Measurements from ENCODE around the gene CAMK2G.
A peak's percentile ranks its signal among the peaks of the same experiment; 100 is the strongest.

Gene CAMK2G

GRCh38 chr10:73888514-73888913, 14.2 kb upstream of the CAMK2G start:
- peaks cover 28 to 34% of the 10 kb centered on the region in 2 experiments for H3K4me1 ChIP-seq (ENCODE audit: control insufficient read depth in 1 of 2, insufficient read depth in 2 of 2, low read length in 2 of 2)
- no peak overlapping the region for H3K4me2 ChIP-seq (ENCODE audit: low read length)
- H2AK5ac ChIP-seq (ENCODE audit: low read length): peak overlapping the region; percentile 23
- H3K23ac ChIP-seq (ENCODE audit: low read length): no peak overlapping the region
- H3K18ac ChIP-seq (ENCODE audit: low read length): peak overlapping the region; percentile 49
- H4K12ac ChIP-seq (ENCODE audit: low read depth, low read length): no peak overlapping the region
- no peaks in the 10 kb centered on the region for H3K9me3 ChIP-seq (ENCODE audit: insufficient read depth, low read depth, low read length)
- no peaks in the 10 kb centered on the region for H3K27me3 ChIP-seq (ENCODE audit: insufficient read depth, low read length)
- H4K91ac ChIP-seq (ENCODE audit: low read depth, low read length): peak overlapping the region; percentile 64
- no peak overlapping the region for H3K9ac ChIP-seq (ENCODE audit: low read length)
- peak overlapping the region; percentile 15 for H2AFZ ChIP-seq (ENCODE audit: insufficient read depth, low read length, poor library complexity)
- peak overlapping the region; percentile 55 for H3K27ac ChIP-seq (ENCODE audit: low read depth, low read length)
- DNase-seq: peak; percentile 43 to 79
- peak overlapping the region; percentile 16 for H3K4me3 ChIP-seq (ENCODE audit: low read depth, low read length)
- H4K8ac ChIP-seq (ENCODE audit: low read depth, low read length): peak overlapping the region; percentile 25
- no peak overlapping the region for H3K4ac ChIP-seq (ENCODE audit: low read depth, low read length)
- H2BK5ac ChIP-seq (ENCODE audit: low read depth, low read length, poor library complexity): peak overlapping the region; percentile 42
- H3K14ac ChIP-seq (ENCODE audit: low read length): no peak overlapping the region
- peaks cover 2% of the 10 kb centered on the region for H3K79me2 ChIP-seq (ENCODE audit: control insufficient read depth, insufficient read depth, low read length, poor library complexity)
- peak overlapping the region; percentile 66 for H2BK12ac ChIP-seq (ENCODE audit: low read length)
- WGBS (ENCODE audit: extremely low coverage, insufficient coverage, insufficient read length): no CpG with 5 or more reads among the region's 5 CpGs
- peak overlapping the region; percentile 57 for H2BK120ac ChIP-seq (ENCODE audit: insufficient read depth, low read length, poor library complexity)
- H3K79me1 ChIP-seq (ENCODE audit: low read length): peaks cover 25% of the 10 kb centered on the region
- H3K36me3 ChIP-seq (ENCODE audit: control insufficient read depth in 1 of 2, insufficient read depth in 2 of 2, low read length in 2 of 2): no peaks in the 10 kb centered on the region

- peak overlapping the region; percentile 14 for H3K4me2 ChIP-seq (ENCODE audit: low read length)
- no CpG with 5 or more reads among the region's 12 CpGs for WGBS (ENCODE audit: extremely low coverage, insufficient coverage, insufficient read length)
- peak in 1 of 2 donors; percentile 46 for DNase-seq
- no peaks in the 10 kb centered on the region for H3K9me3 ChIP-seq (ENCODE audit: insufficient read depth, low read depth, low read length)
- peak overlapping the region; percentile 31 for H3K4ac ChIP-seq (ENCODE audit: low read depth, low read length)
- no peak overlapping the region for H3K9ac ChIP-seq (ENCODE audit: low read length)
- peak overlapping the region; percentile 64 for H2AK5ac ChIP-seq (ENCODE audit: low read length)
- no peak overlapping the region for H3K23ac ChIP-seq (ENCODE audit: low read length)
- H4K8ac ChIP-seq (ENCODE audit: low read depth, low read length): peak overlapping the region; percentile 13
- H3K14ac ChIP-seq (ENCODE audit: low read length): peak overlapping the region; percentile 18
- H3K4me3 ChIP-seq (ENCODE audit: low read depth, low read length): no peak overlapping the region
- peak overlapping the region; percentile 61 for H2BK120ac ChIP-seq (ENCODE audit: insufficient read depth, low read length, poor library complexity)
- peaks cover 21% of the 10 kb centered on the region for H3K79me1 ChIP-seq (ENCODE audit: low read length)
- peak overlapping the region; percentile 37 for H2BK12ac ChIP-seq (ENCODE audit: low read length)
- H3K36me3 ChIP-seq (ENCODE audit: control insufficient read depth in 1 of 2, insufficient read depth in 2 of 2, low read length in 2 of 2): no peaks in the 10 kb centered on the region
- no peaks in the 10 kb centered on the region for H3K27me3 ChIP-seq (ENCODE audit: insufficient read depth, low read length)
- peak overlapping the region; percentile 30 for H2BK5ac ChIP-seq (ENCODE audit: low read depth, low read length, poor library complexity)
- H3K27ac ChIP-seq (ENCODE audit: low read depth, low read length): peak overlapping the region; percentile 82
- H4K12ac ChIP-seq (ENCODE audit: low read depth, low read length): peak overlapping the region; percentile 48
- peaks cover 2% of the 10 kb centered on the region for H3K79me2 ChIP-seq (ENCODE audit: control insufficient read depth, insufficient read depth, low read length, poor library complexity)
- peaks cover 24 to 27% of the 10 kb centered on the region in 2 experiments for H3K4me1 ChIP-seq (ENCODE audit: control insufficient read depth in 1 of 2, insufficient read depth in 2 of 2, low read length in 2 of 2)
- peak overlapping the region; percentile 52 for H4K91ac ChIP-seq (ENCODE audit: low read depth, low read length)
- H2AFZ ChIP-seq (ENCODE audit: insufficient read depth, low read length, poor library complexity): peak overlapping the region; percentile 63
- peak overlapping the region; percentile 27 for H3K18ac ChIP-seq (ENCODE audit: low read length)
These were observed 13.1 kb upstream of the CAMK2G start for GRCh38 chr10:73887294-73888039.

- no peaks in the 10 kb centered on the region for H3K9me3 ChIP-seq (ENCODE audit: insufficient read depth, low read depth, low read length)
- peak overlapping the region; percentile 82 for H3K27ac ChIP-seq (ENCODE audit: low read depth, low read length)
- H3K79me2 ChIP-seq (ENCODE audit: control insufficient read depth, insufficient read depth, low read length, poor library complexity): peaks cover 2% of the 10 kb centered on the region
- peak in 1 of 2 donors; percentile 22 for DNase-seq
- H2BK120ac ChIP-seq (ENCODE audit: insufficient read depth, low read length, poor library complexity): peak overlapping the region; percentile 75
- H2BK5ac ChIP-seq (ENCODE audit: low read depth, low read length, poor library complexity): peak overlapping the region; percentile 64
- H3K23ac ChIP-seq (ENCODE audit: low read length): no peak overlapping the region
- no peak overlapping the region for H3K4ac ChIP-seq (ENCODE audit: low read depth, low read length)
- peak overlapping the region; percentile 80 for H4K91ac ChIP-seq (ENCODE audit: low read depth, low read length)
- no peaks in the 10 kb centered on the region for H3K36me3 ChIP-seq (ENCODE audit: control insufficient read depth in 1 of 2, insufficient read depth in 2 of 2, low read length in 2 of 2)
- no peak overlapping the region for H3K4me3 ChIP-seq (ENCODE audit: low read depth, low read length)
- H3K4me2 ChIP-seq (ENCODE audit: low read length): peak overlapping the region; percentile 14
- H2AK5ac ChIP-seq (ENCODE audit: low read length): peak overlapping the region; percentile 55
- no peak overlapping the region for H3K9ac ChIP-seq (ENCODE audit: low read length)
- H2AFZ ChIP-seq (ENCODE audit: insufficient read depth, low read length, poor library complexity): peak overlapping the region; percentile 63
- H3K14ac ChIP-seq (ENCODE audit: low read length): peak overlapping the region; percentile 5
- no CpG with 5 or more reads among the region's 4 CpGs for WGBS (ENCODE audit: extremely low coverage, insufficient coverage, insufficient read length)
- H4K8ac ChIP-seq (ENCODE audit: low read depth, low read length): peak overlapping the region; percentile 69
- H4K12ac ChIP-seq (ENCODE audit: low read depth, low read length): peak overlapping the region; percentile 40
- no peaks in the 10 kb centered on the region for H3K27me3 ChIP-seq (ENCODE audit: insufficient read depth, low read length)
- peak overlapping the region; percentile 68 for H3K18ac ChIP-seq (ENCODE audit: low read length)
- peak overlapping the region; percentile 75 for H2BK12ac ChIP-seq (ENCODE audit: low read length)
- H3K4me1 ChIP-seq (ENCODE audit: control insufficient read depth in 1 of 2, insufficient read depth in 2 of 2, low read length in 2 of 2): peaks cover 24 to 25% of the 10 kb centered on the region in 2 experiments
- H3K79me1 ChIP-seq (ENCODE audit: low read length): peaks cover 19% of the 10 kb centered on the region
These were observed 12.4 kb upstream of the CAMK2G start for GRCh38 chr10:73886661-73887293.

- Histone ChIP-seq H3K4me2 (ENCODE audit: low read length) (no peak overlapping the region), H2BK12ac (ENCODE audit: low read length) (peak overlapping the region; percentile 15), H3K14ac (ENCODE audit: low read length) (no peak overlapping the region), H3K36me3 (ENCODE audit: control insufficient read depth in 1 of 2, insufficient read depth in 2 of 2, low read length in 2 of 2) (no peaks in the 10 kb centered on the region), H3K9ac (ENCODE audit: low read length) (no peak overlapping the region), H3K23ac (ENCODE audit: low read length) (no peak overlapping the region), H4K91ac (ENCODE audit: low read depth, low read length) (no peak overlapping the region), H3K4me3 (ENCODE audit: low read depth, low read length) (no peak overlapping the region), H3K79me1 (ENCODE audit: low read length) (peaks cover 17% of the 10 kb centered on the region), H3K27ac (ENCODE audit: low read depth, low read length) (no peak overlapping the region), H4K12ac (ENCODE audit: low read depth, low read length) (no peak overlapping the region), H3K79me2 (ENCODE audit: control insufficient read depth, insufficient read depth, low read length, poor library complexity) (peaks cover 2% of the 10 kb centered on the region), H3K9me3 (ENCODE audit: insufficient read depth, low read depth, low read length) (no peaks in the 10 kb centered on the region), H2AFZ (ENCODE audit: insufficient read depth, low read length, poor library complexity) (no peak overlapping the region), H3K4me1 (ENCODE audit: control insufficient read depth in 1 of 2, insufficient read depth in 2 of 2, low read length in 2 of 2) (peaks cover 21 to 25% of the 10 kb centered on the region in 2 experiments), H2BK5ac (ENCODE audit: low read depth, low read length, poor library complexity) (no peak overlapping the region), H2BK120ac (ENCODE audit: insufficient read depth, low read length, poor library complexity) (peak overlapping the region; percentile 40), H2AK5ac (ENCODE audit: low read length) (no peak overlapping the region), H4K8ac (ENCODE audit: low read depth, low read length) (no peak overlapping the region), H3K27me3 (ENCODE audit: insufficient read depth, low read length) (no peaks in the 10 kb centered on the region), H3K4ac (ENCODE audit: low read depth, low read length) (no peak overlapping the region), H3K18ac (ENCODE audit: low read length) (no peak overlapping the region)
- DNase-seq: peak; percentile 56 to 87
- no CpG with 5 or more reads among the region's 5 CpGs for WGBS (ENCODE audit: extremely low coverage, insufficient coverage, insufficient read length)
These were observed 11.8 kb upstream of the CAMK2G start for GRCh38 chr10:73886085-73886529.
